ENCODE measurements around the gene MSH5. TPM values are rescaled to one million over a fixed set of nuclear protein-coding genes. Genes with fewer than 3 reads are reported as not detected.

Gene MSH5
- total and polyA plus RNA-seq, 2 of the 13 experiments (the other 11 are each of a cell fraction or from before 2014, with no cell fraction given), result 10.2 to 38.7 TPM

- TF ChIP-seq ZNF280D (CRISPR knock-in tag; IDR thresholded peaks at IDR 0.05) (peak; percentile 37; the same call in 1 of the 2 replicates), HIC2 (CRISPR knock-in tag; IDR thresholded peaks at IDR 0.05; ENCODE audit: low read depth) (no peak), KDM5B (CRISPR knock-in tag; IDR thresholded peaks at IDR 0.05; ENCODE audit: borderline replicate concordance) (peak; percentile 42; the same call in 1 of the 2 replicates), HIVEP1 (CRISPR knock-in tag; IDR thresholded peaks at IDR 0.05) (peak; percentile 99), CCAR2 (optimal IDR thresholded peaks at IDR 0.05; ENCODE audit: low read depth, low read length) (peak; percentile 8), FOSL1 (CRISPR knock-in tag; IDR thresholded peaks at IDR 0.05; ENCODE audit: borderline replicate concordance) (peak; percentile 84; the same call in 1 of the 2 replicates), GPN1 (CRISPR knock-in tag; IDR thresholded peaks at IDR 0.05; ENCODE audit: borderline replicate concordance) (no peak), GATA4 (IDR thresholded peaks at IDR 0.05; ENCODE audit: borderline replicate concordance, low read depth) (no peak; the same call in 1 of the 2 replicates), ERF (CRISPR knock-in tag; IDR thresholded peaks at IDR 0.05) (peak; percentile 72), ZNF124 (CRISPR knock-in tag; IDR thresholded peaks at IDR 0.05) (0 out of 2 replicates have a peak, but pooled peaks have one; percentile 33), EZH2 (conservative IDR thresholded peaks at IDR 0.05; ENCODE audit: low read depth, low read length) (no peak), KDM2A (CRISPR knock-in tag; IDR thresholded peaks at IDR 0.05; ENCODE audit: borderline replicate concordance, low read depth) (peak; percentile 91), CSRNP2 (CRISPR knock-in tag; conservative IDR thresholded peaks at IDR 0.05; ENCODE audit: low read depth) (no peak), YY1 (IDR thresholded peaks at IDR 0.05; ENCODE audit: insufficient read depth, insufficient replicate concordance, low read depth, low read length) (peak; percentile 65), ZGPAT (CRISPR knock-in tag; IDR thresholded peaks at IDR 0.05) (peak; percentile 93), ZEB1 (IDR thresholded peaks at IDR 0.05; ENCODE audit: insufficient replicate concordance, low read depth) (no peak), RCOR2 (CRISPR knock-in tag; IDR thresholded peaks at IDR 0.05) (peak; percentile 85; the same call in 1 of the 2 replicates), MIER2 (CRISPR knock-in tag; IDR thresholded peaks at IDR 0.05) (0 out of 2 replicates have a peak, but pooled peaks have one; percentile 10)
- TF ChIP-seq, protein P1, sequence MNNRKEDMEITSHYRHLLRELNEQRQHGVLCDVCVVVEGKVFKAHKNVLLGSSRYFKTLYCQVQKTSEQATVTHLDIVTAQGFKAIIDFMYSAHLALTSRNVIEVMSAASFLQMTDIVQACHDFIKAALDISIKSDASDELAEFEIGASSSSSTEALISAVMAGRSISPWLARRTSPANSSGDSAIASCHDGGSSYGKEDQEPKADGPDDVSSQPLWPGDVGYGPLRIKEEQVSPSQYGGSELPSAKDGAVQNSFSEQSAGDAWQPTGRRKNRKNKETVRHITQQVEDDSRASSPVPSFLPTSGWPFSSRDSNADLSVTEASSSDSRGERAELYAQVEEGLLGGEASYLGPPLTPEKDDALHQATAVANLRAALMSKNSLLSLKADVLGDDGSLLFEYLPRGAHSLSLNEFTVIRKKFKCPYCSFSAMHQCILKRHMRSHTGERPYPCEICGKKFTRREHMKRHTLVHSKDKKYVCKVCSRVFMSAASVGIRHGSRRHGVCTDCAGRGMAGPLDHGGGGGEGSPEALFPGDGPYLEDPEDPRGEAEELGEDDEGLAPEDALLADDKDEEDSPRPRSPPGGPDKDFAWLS (CRISPR knock-in tag; IDR thresholded peaks at IDR 0.05; ENCODE audit: borderline replicate concordance), result no peak
These were observed 3.6 kb upstream of the MSH5 start, which contains the start of gene CLIC1 (continued) for GRCh38 chr6:31736021-31736767.

All from HepG2 (cell line).